GM12878 (cell line): ENCODE data around the gene RNU2-1. TPM values are rescaled to one million over a fixed set of nuclear protein-coding genes. Genes with fewer than 3 reads are reported as not detected.

Source experiments
- ATAC-seq: fragments of 200-7000 bp; cut with Tn5 transposase; 3 replicates; pipeline ENCODE4 v1.9.1; 2020; ENCODE audit warnings: mild to moderate bottlenecking, moderate library complexity
- BruUV-seq: library from RNA; stranded (reverse); fragments of 400-500 nt; replicated peaks from 2 replicates; lab custom pipeline; 2021; lab: Mats Ljungman, UMichigan
- CTCF ChIA-PET: fragments of 300-600 bp; sonication (Branson Sonifier 250); formaldehyde crosslinking; extraction: SDS; loops from one replicate; lab custom pipeline; 2021; ENCODE audit warnings: inconsistent platforms; lab: Yijun Ruan, JAX
- POLR2A ChIA-PET: fragments of 350-600 bp; formaldehyde crosslinking; extraction: SDS; loops from one replicate; lab custom pipeline; 2021; ENCODE audit warnings: inconsistent platforms; lab: Charles Lee
- RAD21 ChIA-PET: fragments of 300-600 bp; sonication (Branson Sonifier 250); formaldehyde crosslinking; loops from one replicate; lab custom pipeline; 2023; ENCODE audit warnings: antibody characterized with exemption; ENCODE audit not compliant: unreplicated experiment; lab: Charles Lee
- SMC1A ChIA-PET: fragments of 300-600 bp; sonication (Branson Sonifier 250); formaldehyde crosslinking; loops from one replicate; lab custom pipeline; 2023; ENCODE audit not compliant: unreplicated experiment, uncharacterized antibody; lab: Charles Lee
- DNase-seq: peaks from one replicate; pipeline ENCODE4 v3.0.0-alpha.2; 2011; ENCODE audit warnings: low read depth, low spot score
- FAIRE-seq: peaks from 3 replicates; lab custom pipeline; 2011; peaks lifted over from hg19 to GRCh38; lab: Jason Lieb, UNC
- H2AFZ ChIP-seq: 2 replicates; pipeline ENCODE4 v1.6.0; 2011; ENCODE audit warnings: low read depth, low read length, control low read depth; ENCODE audit not compliant: control insufficient read depth
- H3K27ac ChIP-seq: 2 replicates; pipeline ENCODE4 v1.5.1; 2011; ENCODE audit warnings: control low read depth; ENCODE audit not compliant: control insufficient read depth, insufficient read depth
- H3K27me3 ChIP-seq, 2 experiments: replicated peaks in 1 of 2; 2 replicates each; pipeline versions ENCODE4 v1.6.0 to v1.6.1; 2011; ENCODE audit warnings: low read length in 1 of 2; ENCODE audit not compliant: control insufficient read depth in 2 of 2, insufficient read depth in 2 of 2
- H3K36me3 ChIP-seq, 2 experiments: 2 replicates each; pipeline ENCODE4 v1.5.1; 2011; ENCODE audit warnings: low read length in 1 of 2; ENCODE audit not compliant: control insufficient read depth in 2 of 2, insufficient read depth in 2 of 2
- H3K4me1 ChIP-seq: 2 replicates; pipeline ENCODE4 v1.6.1; 2011; ENCODE audit warnings: mild to moderate bottlenecking, low read length, moderate library complexity, mixed read lengths; ENCODE audit not compliant: control insufficient read depth, insufficient read depth
- H3K4me2 ChIP-seq: 2 replicates; pipeline ENCODE4 v1.6.0; 2011; ENCODE audit warnings: control low read depth; ENCODE audit not compliant: control insufficient read depth, insufficient read depth
- H3K4me3 ChIP-seq: fragments of 200-600 bp; sonication (generic); 2 replicates; pipeline ENCODE4 v1.5.1; 2016
- H3K79me2 ChIP-seq: 2 replicates; pipeline ENCODE4 v1.6.0; 2011; ENCODE audit warnings: low read length; ENCODE audit not compliant: control insufficient read depth, insufficient read depth
- H3K9ac ChIP-seq: 2 replicates; pipeline ENCODE4 v1.8.0; 2011; ENCODE audit warnings: low read length, control low read depth, mixed read lengths; ENCODE audit not compliant: control insufficient read depth, insufficient read depth
- H3K9me3 ChIP-seq: replicated peaks from 3 replicates; pipeline ENCODE4 v1.5.1; 2011; ENCODE audit warnings: mild to moderate bottlenecking, low read length; ENCODE audit not compliant: control insufficient read depth, insufficient read depth
- H4K20me1 ChIP-seq: 2 replicates; pipeline ENCODE4 v1.6.0; 2011; ENCODE audit not compliant: control insufficient read depth, insufficient read depth
- BACH1 ChIP-seq: fragments of 450-650 bp; IDR thresholded peaks from 2 replicates; pipeline ENCODE4 v1.6.1; 2017; ENCODE audit warnings: mild to moderate bottlenecking, borderline replicate concordance
- FOS ChIP-seq: IDR thresholded peaks from 3 replicates; pipeline ENCODE4 v1.6.1; 2011; ENCODE audit warnings: borderline replicate concordance; ENCODE audit not compliant: insufficient read length; ENCODE audit errors: extremely low read depth
- JUNB ChIP-seq: IDR thresholded peaks from 2 replicates; pipeline ENCODE4 v1.6.1; 2016; ENCODE audit warnings: antibody characterized with exemption, mild to moderate bottlenecking
- RAD21 ChIP-seq: IDR thresholded peaks from 2 replicates; pipeline ENCODE4 v1.6.1; 2011; ENCODE audit warnings: mild to moderate bottlenecking, low read depth, low read length, moderate library complexity; ENCODE audit not compliant: insufficient read depth
- SMAD1 ChIP-seq: fragments of 450-650 bp; IDR thresholded peaks from 2 replicates; pipeline ENCODE4 v1.6.1; 2018; ENCODE audit warnings: mild to moderate bottlenecking, low read depth; ENCODE audit not compliant: partially characterized antibody
- WGBS: methylation state at CpG from one replicate; pipeline ENCODE4 v1.1.6; 2016; ENCODE audit warnings: low lambda C conversion rate; ENCODE audit not compliant: insufficient replicate concordance, insufficient coverage; ENCODE audit errors: missing lambda C conversion rate; 5-methylcytosine and 5-hydroxymethylcytosine counted together
- in situ Hi-C: fragments of 300-500 bp; cut with MboI; formaldehyde crosslinking; loops from 9 replicates; pipeline ENCODE4 v1.14.3; 2018; ENCODE audit warnings: mixed read lengths
- intact Hi-C: fragments of 100-400 bp; cut with micrococcal nuclease; formaldehyde crosslinking; loops from one replicate; pipeline ENCODE4 v1.14.2; 2022; ENCODE audit not compliant: unreplicated experiment
- polyA plus RNA-seq, 11 experiments: library from polyadenylated mRNA; depleted of rRNA in 4 of 11; unstranded in 6 of 11; stranded (reverse) in 5 of 11; fragments of >200 nt; fragmentation: Nextera tagmentation in 4 of 11; fragmentation: Illumina TruSeq in 1 of 11; extraction: Ambion mirVana in 4 of 11; extraction: Trizol in 1 of 11; gene quantifications; 1 replicate in 1 of 11; 2 replicates in 10 of 11; pipeline versions ENCODE4 v1.2.1 to v1.2.3, GENCODE V29; 2011 to 2016; ENCODE audit warnings: inconsistent platforms in 2 of 11, missing spikeins in 2 of 11, low read depth in 1 of 11
- total RNA-seq, 4 experiments: library from RNA; depleted of rRNA in 3 of 4; stranded (reverse); fragments of >200 nt in 3 of 4; fragmentation: Illumina TruSeq in 1 of 4; extraction: Trizol in 1 of 4; gene quantifications; 2 replicates each; pipeline versions ENCODE4 v1.2.1 to v1.2.3, GENCODE V29; 2013 to 2021
- TF ChIP-seq, protein P1 (sequence below): IDR thresholded peaks from 2 replicates; pipeline ENCODE4 v1.6.1; 2012; ENCODE audit warnings: improper control_type of control experiment, low read depth, low read length; ENCODE audit not compliant: insufficient replicate concordance
- TF ChIP-seq, protein P2 (sequence below): fragments of 450-650 bp; IDR thresholded peaks from 2 replicates; pipeline ENCODE4 v1.6.1; 2017; ENCODE audit warnings: borderline replicate concordance
- TF ChIP-seq, protein P3 (sequence below): fragments of 450-650 bp; IDR thresholded peaks from 2 replicates; pipeline ENCODE4 v1.6.1; 2017; ENCODE audit warnings: mild to moderate bottlenecking, moderate library complexity
- TF ChIP-seq, protein P4 (sequence below): IDR thresholded peaks from 2 replicates; pipeline ENCODE4 v1.6.1; 2011; ENCODE audit warnings: borderline replicate concordance, low read depth, mild to moderate bottlenecking, moderate library complexity, mixed read lengths, low read length; ENCODE audit not compliant: insufficient read depth; ENCODE audit errors: extremely low read length

Gene RNU2-1
- total and polyA plus RNA-seq, 10 of the 15 experiments (the other 5 are each of a cell fraction or from before 2014, with no cell fraction given), result 17.5 to 9,631 (median 17.7) TPM; not detected in 7

DNA sequence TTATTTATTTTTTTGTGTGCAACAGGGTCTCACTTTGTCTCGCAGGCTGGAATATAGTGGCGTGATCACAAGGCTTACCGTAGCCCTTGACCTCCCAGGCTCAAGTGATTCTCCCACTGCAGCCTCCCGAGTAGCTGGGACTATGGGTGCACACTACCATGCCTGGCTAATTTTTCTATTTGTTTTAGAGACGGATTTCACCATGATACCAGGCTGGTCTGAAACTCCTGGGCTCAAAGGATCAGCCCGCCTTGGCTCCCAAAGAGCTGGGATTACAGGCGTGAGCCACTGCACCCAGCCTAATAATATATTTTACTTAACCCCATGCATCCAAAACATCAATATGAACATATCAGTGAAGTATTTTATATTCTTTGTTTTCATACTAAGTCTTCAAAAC lies 7.4 kb downstream of the RNU2-1 start (continued):
- TF ChIP-seq, protein P1, sequence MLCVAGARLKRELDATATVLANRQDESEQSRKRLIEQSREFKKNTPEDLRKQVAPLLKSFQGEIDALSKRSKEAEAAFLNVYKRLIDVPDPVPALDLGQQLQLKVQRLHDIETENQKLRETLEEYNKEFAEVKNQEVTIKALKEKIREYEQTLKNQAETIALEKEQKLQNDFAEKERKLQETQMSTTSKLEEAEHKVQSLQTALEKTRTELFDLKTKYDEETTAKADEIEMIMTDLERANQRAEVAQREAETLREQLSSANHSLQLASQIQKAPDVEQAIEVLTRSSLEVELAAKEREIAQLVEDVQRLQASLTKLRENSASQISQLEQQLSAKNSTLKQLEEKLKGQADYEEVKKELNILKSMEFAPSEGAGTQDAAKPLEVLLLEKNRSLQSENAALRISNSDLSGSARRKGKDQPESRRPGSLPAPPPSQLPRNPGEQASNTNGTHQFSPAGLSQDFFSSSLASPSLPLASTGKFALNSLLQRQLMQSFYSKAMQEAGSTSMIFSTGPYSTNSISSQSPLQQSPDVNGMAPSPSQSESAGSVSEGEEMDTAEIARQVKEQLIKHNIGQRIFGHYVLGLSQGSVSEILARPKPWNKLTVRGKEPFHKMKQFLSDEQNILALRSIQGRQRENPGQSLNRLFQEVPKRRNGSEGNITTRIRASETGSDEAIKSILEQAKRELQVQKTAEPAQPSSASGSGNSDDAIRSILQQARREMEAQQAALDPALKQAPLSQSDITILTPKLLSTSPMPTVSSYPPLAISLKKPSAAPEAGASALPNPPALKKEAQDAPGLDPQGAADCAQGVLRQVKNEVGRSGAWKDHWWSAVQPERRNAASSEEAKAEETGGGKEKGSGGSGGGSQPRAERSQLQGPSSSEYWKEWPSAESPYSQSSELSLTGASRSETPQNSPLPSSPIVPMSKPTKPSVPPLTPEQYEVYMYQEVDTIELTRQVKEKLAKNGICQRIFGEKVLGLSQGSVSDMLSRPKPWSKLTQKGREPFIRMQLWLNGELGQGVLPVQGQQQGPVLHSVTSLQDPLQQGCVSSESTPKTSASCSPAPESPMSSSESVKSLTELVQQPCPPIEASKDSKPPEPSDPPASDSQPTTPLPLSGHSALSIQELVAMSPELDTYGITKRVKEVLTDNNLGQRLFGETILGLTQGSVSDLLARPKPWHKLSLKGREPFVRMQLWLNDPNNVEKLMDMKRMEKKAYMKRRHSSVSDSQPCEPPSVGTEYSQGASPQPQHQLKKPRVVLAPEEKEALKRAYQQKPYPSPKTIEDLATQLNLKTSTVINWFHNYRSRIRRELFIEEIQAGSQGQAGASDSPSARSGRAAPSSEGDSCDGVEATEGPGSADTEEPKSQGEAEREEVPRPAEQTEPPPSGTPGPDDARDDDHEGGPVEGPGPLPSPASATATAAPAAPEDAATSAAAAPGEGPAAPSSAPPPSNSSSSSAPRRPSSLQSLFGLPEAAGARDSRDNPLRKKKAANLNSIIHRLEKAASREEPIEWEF, result no peak
- TF ChIP-seq, protein P2, sequence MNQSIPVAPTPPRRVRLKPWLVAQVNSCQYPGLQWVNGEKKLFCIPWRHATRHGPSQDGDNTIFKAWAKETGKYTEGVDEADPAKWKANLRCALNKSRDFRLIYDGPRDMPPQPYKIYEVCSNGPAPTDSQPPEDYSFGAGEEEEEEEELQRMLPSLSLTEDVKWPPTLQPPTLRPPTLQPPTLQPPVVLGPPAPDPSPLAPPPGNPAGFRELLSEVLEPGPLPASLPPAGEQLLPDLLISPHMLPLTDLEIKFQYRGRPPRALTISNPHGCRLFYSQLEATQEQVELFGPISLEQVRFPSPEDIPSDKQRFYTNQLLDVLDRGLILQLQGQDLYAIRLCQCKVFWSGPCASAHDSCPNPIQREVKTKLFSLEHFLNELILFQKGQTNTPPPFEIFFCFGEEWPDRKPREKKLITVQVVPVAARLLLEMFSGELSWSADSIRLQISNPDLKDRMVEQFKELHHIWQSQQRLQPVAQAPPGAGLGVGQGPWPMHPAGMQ, result no peak

DNA sequence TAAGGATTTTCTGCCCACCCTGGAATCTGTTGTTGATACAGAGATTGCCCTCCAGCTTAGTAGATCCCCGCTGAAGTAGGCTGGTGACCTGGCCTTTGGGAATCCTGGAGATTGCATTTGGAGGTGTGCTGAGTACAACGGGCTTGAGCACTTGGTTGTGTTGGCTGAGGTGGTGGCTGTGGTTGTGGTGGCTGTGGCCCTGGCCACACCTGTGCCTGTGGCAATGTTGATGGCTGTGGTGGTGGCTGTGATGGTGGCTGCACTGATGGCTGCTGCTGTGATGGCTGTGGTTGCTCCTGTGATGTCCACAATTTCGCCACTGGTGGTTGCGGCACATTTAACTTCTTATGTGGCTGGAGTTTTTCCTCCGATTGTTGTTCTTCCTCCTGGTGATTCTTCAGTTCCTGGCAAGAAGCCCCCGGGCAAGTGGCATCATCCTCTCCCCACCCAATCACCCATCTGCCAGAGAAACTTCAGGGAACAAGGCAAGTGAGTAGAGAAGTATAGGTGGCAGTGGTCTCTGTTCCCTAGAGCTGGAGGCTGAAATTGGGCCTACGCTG lies 9.6 kb downstream of the RNU2-1 start:
- FAIRE-seq (no peak), ATAC-seq (no peak), DNase-seq (no peak)
- no peaks in the 10 kb centered on the region for H3K79me2 ChIP-seq
- no TSS peak for BruUV-seq
- H3K36me3 ChIP-seq, result no peaks in the 10 kb centered on the region; a peak in 1 of 4 replicates
- H3K9me3 ChIP-seq, result no peaks in the 10 kb centered on the region
- ChIA-PET RAD21 (no interaction called here), SMC1A (interaction anchor here (0.8 to 1.2 kb wide), 2 partner anchors 12 to 46 kb away, joined by 3 read pairs; partner anchors contain the start of gene TMEM106A), POLR2A (no interaction called here), CTCF (interaction anchor here (0.6 kb wide), 1 partner anchor 95 kb away, joined by 3 read pairs; no protein-coding TSS in a partner anchor)
- intact Hi-C loops, result no loop called here
- in situ Hi-C loops, result loop anchor here (25.0 kb wide), 7 partner anchors 438 to 1638 kb away; partner anchors contain the start of genes DNAJC7, EIF1, HDAC5 and MEOX1
- no peak overlapping the region for H2AFZ ChIP-seq
- no peaks in the 10 kb centered on the region for H3K4me1 ChIP-seq
- no peaks in the 10 kb centered on the region for H4K20me1 ChIP-seq
- no peak overlapping the region for H3K4me3 ChIP-seq
- no peak overlapping the region for H3K4me2 ChIP-seq
- H3K9ac ChIP-seq, result no peak overlapping the region
- no peaks in the 10 kb centered on the region for H3K27me3 ChIP-seq
- H3K27ac ChIP-seq, result no peak overlapping the region
- 86% methylated on average over 7 of the region's 7 CpGs for WGBS
- no peak for TF ChIP-seq SMAD1
- TF ChIP-seq RAD21, result no peak
- TF ChIP-seq, protein P3, sequence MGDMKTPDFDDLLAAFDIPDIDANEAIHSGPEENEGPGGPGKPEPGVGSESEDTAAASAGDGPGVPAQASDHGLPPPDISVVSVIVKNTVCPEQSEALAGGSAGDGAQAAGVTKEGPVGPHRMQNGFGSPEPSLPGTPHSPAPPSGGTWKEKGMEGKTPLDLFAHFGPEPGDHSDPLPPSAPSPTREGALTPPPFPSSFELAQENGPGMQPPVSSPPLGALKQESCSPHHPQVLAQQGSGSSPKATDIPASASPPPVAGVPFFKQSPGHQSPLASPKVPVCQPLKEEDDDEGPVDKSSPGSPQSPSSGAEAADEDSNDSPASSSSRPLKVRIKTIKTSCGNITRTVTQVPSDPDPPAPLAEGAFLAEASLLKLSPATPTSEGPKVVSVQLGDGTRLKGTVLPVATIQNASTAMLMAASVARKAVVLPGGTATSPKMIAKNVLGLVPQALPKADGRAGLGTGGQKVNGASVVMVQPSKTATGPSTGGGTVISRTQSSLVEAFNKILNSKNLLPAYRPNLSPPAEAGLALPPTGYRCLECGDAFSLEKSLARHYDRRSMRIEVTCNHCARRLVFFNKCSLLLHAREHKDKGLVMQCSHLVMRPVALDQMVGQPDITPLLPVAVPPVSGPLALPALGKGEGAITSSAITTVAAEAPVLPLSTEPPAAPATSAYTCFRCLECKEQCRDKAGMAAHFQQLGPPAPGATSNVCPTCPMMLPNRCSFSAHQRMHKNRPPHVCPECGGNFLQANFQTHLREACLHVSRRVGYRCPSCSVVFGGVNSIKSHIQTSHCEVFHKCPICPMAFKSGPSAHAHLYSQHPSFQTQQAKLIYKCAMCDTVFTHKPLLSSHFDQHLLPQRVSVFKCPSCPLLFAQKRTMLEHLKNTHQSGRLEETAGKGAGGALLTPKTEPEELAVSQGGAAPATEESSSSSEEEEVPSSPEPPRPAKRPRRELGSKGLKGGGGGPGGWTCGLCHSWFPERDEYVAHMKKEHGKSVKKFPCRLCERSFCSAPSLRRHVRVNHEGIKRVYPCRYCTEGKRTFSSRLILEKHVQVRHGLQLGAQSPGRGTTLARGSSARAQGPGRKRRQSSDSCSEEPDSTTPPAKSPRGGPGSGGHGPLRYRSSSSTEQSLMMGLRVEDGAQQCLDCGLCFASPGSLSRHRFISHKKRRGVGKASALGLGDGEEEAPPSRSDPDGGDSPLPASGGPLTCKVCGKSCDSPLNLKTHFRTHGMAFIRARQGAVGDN, result no peak
- no peak for TF ChIP-seq BACH1
- no peak for TF ChIP-seq JUNB
- no peak for TF ChIP-seq FOS
- TF ChIP-seq, protein P4, sequence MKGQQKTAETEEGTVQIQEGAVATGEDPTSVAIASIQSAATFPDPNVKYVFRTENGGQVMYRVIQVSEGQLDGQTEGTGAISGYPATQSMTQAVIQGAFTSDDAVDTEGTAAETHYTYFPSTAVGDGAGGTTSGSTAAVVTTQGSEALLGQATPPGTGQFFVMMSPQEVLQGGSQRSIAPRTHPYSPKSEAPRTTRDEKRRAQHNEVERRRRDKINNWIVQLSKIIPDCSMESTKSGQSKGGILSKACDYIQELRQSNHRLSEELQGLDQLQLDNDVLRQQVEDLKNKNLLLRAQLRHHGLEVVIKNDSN, result no peak
